Measurements from ENCODE around the gene MYO16.

- no peak for TF ChIP-seq CTCF (IDR thresholded peaks at IDR 0.05; ENCODE audit: low read depth, low read length, poor library complexity, severe bottlenecking)
- no peak for TF ChIP-seq EZH2phosphoT487 (IDR thresholded peaks at IDR 0.05; ENCODE audit: borderline replicate concordance, low read length)
Observed at GRCh38 chr13:108925070-108925469, 295.7 kb downstream of the MYO16 start.
